22Rv1 (cell line): ENCODE measurements around the gene CEP85.

Experiments
- CTCF ChIP-seq: fragments of 450-650 bp; IDR thresholded peaks from 2 replicates; pipeline ENCODE4 v1.5.1; 2017; ENCODE audit warnings: mild to moderate bottlenecking
- ZFX ChIP-seq: fragments of 450-650 bp; IDR thresholded peaks from 2 replicates; pipeline ENCODE4 v1.6.1; 2017; ENCODE audit warnings: antibody characterized with exemption, borderline replicate concordance

- TF ChIP-seq CTCF (no peak), ZFX (no peak)
These were observed 56.9 kb downstream of the CEP85 start for GRCh38 chr1:26290882-26291261.
